ENCODE measurements around the gene ADAD2. TPM values are rescaled to one million over a fixed set of nuclear protein-coding genes. Genes with fewer than 3 reads are reported as not detected.

ADAD2 gene
- total and polyA plus RNA-seq, 11 donors, result 0.21 to 1.3 (median 0.58) TPM; not detected in 3

- Histone ChIP-seq H3K4me1 (peaks cover 0 to 3% (median 0%) of the 10 kb centered on the region in 12 donors), H3K27me3 (peaks cover 0 to 5% (median 0%) of the 10 kb centered on the region in 9 donors), H3K36me3 (no peaks in the 10 kb centered on the region), H3K9me3 (no peaks in the 10 kb centered on the region), H3K4me3 (no peak overlapping the region), H3K27ac (no peak overlapping the region)
- ATAC-seq, result no peak
- 76 to 86% (median 77%) methylated on average over 11 of the region's 11 CpGs for whole genome bisulfite sequencing, 4 donors
- intact Hi-C loops (cut with DNase I), result loop anchor here in 2 of 10 donors (5.0 to 10.0 kb wide), 3 partner anchors 88 to 215 kb away; partner anchors contain the start of genes NECAB2 (in 1 of the 2) and OSGIN1 (in 1 of the 2)
- no peak for DNase-seq
- TF ChIP-seq POLR2A (IDR thresholded peaks at IDR 0.05) (no peak), CTCF (IDR thresholded peaks at IDR 0.05) (no peak)
Observed at GRCh38 chr16:84169765-84170310, 21.1 kb upstream of the ADAD2 start.

GRCh38 chr16:84174396-84174795 lies 16.6 kb upstream of the ADAD2 start:
- TF ChIP-seq CTCF (IDR thresholded peaks at IDR 0.05) (no peak), POLR2A (IDR thresholded peaks at IDR 0.05) (no peak)
- 83 to 92% (median 88%) methylated on average over 11 of the region's 11 CpGs for WGBS, 4 donors
- DNase-seq (no peak), ATAC-seq (no peak)
- no peaks in the 10 kb centered on the region for H3K27me3 ChIP-seq
- peaks cover 7 to 46% (median 32%) of the 10 kb centered on the region in 12 donors for H3K4me1 ChIP-seq
- H3K27ac ChIP-seq, result peak overlapping the region in 1 of 12 donors; percentile 83
- peaks cover 0 to 18% (median 12%) of the 10 kb centered on the region in 9 donors for H3K36me3 ChIP-seq
- H3K9me3 ChIP-seq, result no peaks in the 10 kb centered on the region
- no peak overlapping the region for H3K4me3 ChIP-seq
- intact Hi-C loops (cut with DNase I), result loop anchor here in 2 of 10 donors (5.0 to 10.0 kb wide), 3 partner anchors 92 to 220 kb away; partner anchors contain the start of genes NECAB2 (in 1 of the 2) and OSGIN1 (in 1 of the 2)

GRCh38 chr16:84175350-84176081 lies 15.4 kb upstream of the ADAD2 start:
- Histone ChIP-seq H3K4me1 (peaks cover 7 to 55% (median 36%) of the 10 kb centered on the region in 12 donors), H3K36me3 (peaks cover 0 to 29% (median 23%) of the 10 kb centered on the region in 9 donors), H3K27me3 (no peaks in the 10 kb centered on the region), H3K4me3 (no peak overlapping the region), H3K9me3 (no peaks in the 10 kb centered on the region), H3K27ac (peak overlapping the region in 9 of 12 donors; percentile 8 to 85 (median 83))
- 34 to 62% (median 38%) methylated on average over 10 of the region's 10 CpGs for WGBS, 4 donors
- intact Hi-C loops (cut with DNase I), result loop anchor here in 6 of 10 donors (2.0 to 10.0 kb wide), 7 partner anchors 88 to 221 kb away; partner anchors contain the start of genes NECAB2 (in 1 of the 6) and OSGIN1 (in 1 of the 6)
- DNase-seq (peak in 2 of 5 donors; percentile 55 to 57), ATAC-seq (peak; percentile 43 to 70 (median 52))
- TF ChIP-seq CTCF (IDR thresholded peaks at IDR 0.05), result peak in 10 of 12 donors; percentile 34 to 85 (median 68)
- TF ChIP-seq POLR2A (IDR thresholded peaks at IDR 0.05), result no peak

Measured in heart left ventricle (tissue), 16 donors.